K562 (cell line): Measurements from ENCODE around the gene LAG3. TPM values are rescaled to one million over a fixed set of nuclear protein-coding genes. Genes with fewer than 3 reads are reported as not detected.
A peak's percentile ranks its signal among the peaks of the same experiment; 100 is the strongest.

ENCODE experiments used
- ASH1L ChIP-seq: fragments of 450-650 bp; IDR thresholded peaks from 2 replicates; pipeline ENCODE4 v1.6.1; 2018; ENCODE audit warnings: borderline replicate concordance, mild to moderate bottlenecking, low read depth; ENCODE audit not compliant: partially characterized antibody
- BACH1 ChIP-seq: fragments of 200-800 bp; sonication (Bioruptor generic); IDR thresholded peaks from 2 replicates; pipeline ENCODE4 v1.6.1; 2016; ENCODE audit warnings: missing genetic modification characterization, missing compliant biosample characterization
- ELK3 ChIP-seq: fragments of 450-650 bp; formaldehyde crosslinking; IDR thresholded peaks from 2 replicates; pipeline ENCODE4 v1.4.0; 2020; ENCODE audit warnings: mild to moderate bottlenecking
- HMG20A ChIP-seq: fragments of 450-650 bp; formaldehyde crosslinking; conservative IDR thresholded peaks from 2 replicates; pipeline ENCODE4 v1.4.0; 2020; ENCODE audit warnings: mild to moderate bottlenecking, mixed read lengths
- ILF3 ChIP-seq: fragments of 450-650 bp; IDR thresholded peaks from 2 replicates; pipeline ENCODE4 v1.6.1; 2018; ENCODE audit warnings: antibody characterized with exemption, mild to moderate bottlenecking, moderate library complexity, borderline replicate concordance
- KAT8 ChIP-seq: fragments of 450-650 bp; IDR thresholded peaks from 2 replicates; pipeline ENCODE4 v1.6.1; 2016; ENCODE audit warnings: low read depth, mild to moderate bottlenecking
- KDM5B ChIP-seq: fragments of 200-600 bp; sonication (generic); IDR thresholded peaks from 2 replicates; pipeline ENCODE4 v1.6.1; 2012; ENCODE audit warnings: low read depth, mild to moderate bottlenecking, moderate library complexity, low read length, control low read depth, inconsistent platforms; ENCODE audit not compliant: insufficient replicate concordance
- MLX ChIP-seq, 2 experiments: fragments of 450-650 bp in 1 of 2; sonication (generic) in 1 of 2; formaldehyde crosslinking; conservative IDR thresholded peaks; 2 replicates each; pipeline versions ENCODE4 v1.4.0 to v1.8.1; 2020 to 2022; ENCODE audit warnings: mild to moderate bottlenecking in 1 of 2, missing genetic modification reagents in 1 of 2
- MXI1 ChIP-seq: IDR thresholded peaks from 2 replicates; pipeline ENCODE4 v1.6.1; 2011; ENCODE audit warnings: low read depth, mild to moderate bottlenecking, improper control_type of control experiment, low read length
- PKNOX1 ChIP-seq: fragments of 450-650 bp; IDR thresholded peaks from 2 replicates; pipeline ENCODE4 v1.6.1; 2016
- RBM22 ChIP-seq: fragments of 200-400 bp; formaldehyde crosslinking; IDR thresholded peaks from 2 replicates; pipeline ENCODE4 v1.6.1; 2018; ENCODE audit warnings: low read length, low read depth; ENCODE audit not compliant: poor library complexity, severe bottlenecking
- RHOXF2B ChIP-seq: fragments of 250-450 bp; sonication (Bioruptor Pico); conservative IDR thresholded peaks from 2 replicates; pipeline ENCODE4 v1.5.1; 2021
- STAG1 ChIP-seq: sonication (generic); formaldehyde crosslinking; IDR thresholded peaks from 2 replicates; pipeline ENCODE4 v1.5.0; 2020; ENCODE audit warnings: missing genetic modification reagents, borderline replicate concordance
- ZNF41 ChIP-seq: fragments of 250-450 bp; sonication (Bioruptor Pico); conservative IDR thresholded peaks from 2 replicates; pipeline ENCODE4 v1.4.0; 2020; ENCODE audit warnings: mild to moderate bottlenecking
- ZNF444 ChIP-seq: fragments of 250-450 bp; sonication (Bioruptor Pico); IDR thresholded peaks from 2 replicates; pipeline ENCODE4 v1.4.0; 2020; ENCODE audit warnings: mild to moderate bottlenecking, moderate library complexity
- ZNF583 ChIP-seq: fragments of 250-450 bp; sonication (Bioruptor Pico); IDR thresholded peaks from 2 replicates; pipeline ENCODE4 v1.4.0; 2020
- polyA plus RNA-seq, 8 experiments: library from polyadenylated mRNA; depleted of rRNA in 4 of 8; stranded (reverse) in 5 of 8; unstranded in 3 of 8; fragments of >200 nt; fragmentation: Nextera tagmentation in 2 of 8; fragmentation: Illumina TruSeq in 1 of 8; extraction: Ambion mirVana in 2 of 8; extraction: Trizol in 1 of 8; gene quantifications; 2 replicates each; pipeline versions ENCODE4 v1.2.1 to v1.2.3, GENCODE V29; 2011 to 2014; ENCODE audit warnings: inconsistent platforms in 1 of 8, missing spikeins in 1 of 8
- total RNA-seq, 7 experiments: library from RNA; depleted of rRNA in 6 of 7; stranded (reverse); fragments of >200 nt in 6 of 7; fragmentation: Illumina TruSeq in 2 of 7; extraction: Trizol in 2 of 7; gene quantifications; 2 replicates each; pipeline versions ENCODE4 v1.2.1 to v1.2.3, GENCODE V29; 2011 to 2021; ENCODE audit warnings: low replicate concordance in 1 of 7
- TF ChIP-seq, protein P1 (sequence below): sonication (generic); formaldehyde crosslinking; IDR thresholded peaks from 2 replicates; pipeline ENCODE4 v1.5.0; 2020; ENCODE audit warnings: missing genetic modification reagents
- TF ChIP-seq, protein P2 (sequence below): fragments of 450-650 bp; IDR thresholded peaks from 2 replicates; pipeline ENCODE4 v1.7.1; 2018; ENCODE audit warnings: mild to moderate bottlenecking, low read depth; ENCODE audit not compliant: partially characterized antibody
- TF ChIP-seq, protein P3 (sequence below): fragments of 450-650 bp; formaldehyde crosslinking; IDR thresholded peaks from 2 replicates; pipeline ENCODE4 v1.4.0; 2020; ENCODE audit warnings: mild to moderate bottlenecking, mixed read lengths

Gene LAG3
- total and polyA plus RNA-seq, 9 of the 15 experiments (the other 6 are each of a cell fraction or from before 2014, with no cell fraction given) = 0.07 to 0.66 (median 0.09) TPM; not detected in 1

DNA sequence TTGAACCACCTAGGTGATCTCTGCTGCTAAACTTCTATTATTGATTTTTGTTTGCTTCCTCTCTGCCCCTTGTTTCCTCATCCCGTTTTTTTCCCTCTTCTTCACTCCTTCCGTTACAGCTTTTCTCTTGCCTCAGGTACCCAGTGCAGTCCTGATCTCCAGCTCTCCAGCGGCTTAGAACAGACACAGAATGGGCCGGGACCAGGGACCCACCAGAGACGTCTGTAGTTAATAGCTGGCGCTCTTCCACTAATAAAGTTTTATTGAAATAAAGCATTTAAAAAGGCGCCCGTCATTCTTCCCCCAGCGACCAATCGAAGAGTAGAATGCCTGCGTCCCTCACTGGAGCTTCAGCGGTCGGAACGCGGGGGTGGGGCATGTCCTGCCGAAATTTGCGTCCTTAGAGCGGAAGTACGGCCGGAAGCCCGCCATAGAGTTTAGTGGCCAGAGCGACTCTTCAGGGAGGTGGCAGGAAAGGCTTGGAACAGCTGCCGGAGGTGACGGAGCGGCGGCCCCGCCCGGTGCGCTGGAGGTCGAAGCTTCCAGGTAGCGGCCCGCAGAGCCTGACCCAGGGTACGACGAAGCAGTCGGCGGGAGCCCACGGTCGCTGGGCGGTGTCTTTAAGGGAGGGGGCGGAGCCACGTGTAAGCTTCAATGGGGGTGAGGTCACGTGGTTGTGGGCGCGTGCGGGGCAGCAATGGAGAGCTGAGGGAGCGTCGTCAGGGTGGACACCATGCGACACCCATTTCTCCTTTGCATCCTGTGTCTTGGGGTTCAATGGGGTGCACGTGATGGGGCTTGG, 48.5 kb upstream of the LAG3 start, which contains the start of gene COPS7A (continued):
- no peak for TF ChIP-seq RBM22
- TF ChIP-seq, protein P1, sequence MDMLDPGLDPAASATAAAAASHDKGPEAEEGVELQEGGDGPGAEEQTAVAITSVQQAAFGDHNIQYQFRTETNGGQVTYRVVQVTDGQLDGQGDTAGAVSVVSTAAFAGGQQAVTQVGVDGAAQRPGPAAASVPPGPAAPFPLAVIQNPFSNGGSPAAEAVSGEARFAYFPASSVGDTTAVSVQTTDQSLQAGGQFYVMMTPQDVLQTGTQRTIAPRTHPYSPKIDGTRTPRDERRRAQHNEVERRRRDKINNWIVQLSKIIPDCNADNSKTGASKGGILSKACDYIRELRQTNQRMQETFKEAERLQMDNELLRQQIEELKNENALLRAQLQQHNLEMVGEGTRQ (CRISPR knock-in tag) = peak; percentile 91
- no peak for TF ChIP-seq ASH1L
- TF ChIP-seq KDM5B = peak; percentile 70
- peak; percentile 98 for TF ChIP-seq PKNOX1
- TF ChIP-seq MLX (CRISPR knock-in tag; conservative IDR thresholded peaks at IDR 0.05) = no peak
- TF ChIP-seq RHOXF2B = no peak
- TF ChIP-seq, protein P2, sequence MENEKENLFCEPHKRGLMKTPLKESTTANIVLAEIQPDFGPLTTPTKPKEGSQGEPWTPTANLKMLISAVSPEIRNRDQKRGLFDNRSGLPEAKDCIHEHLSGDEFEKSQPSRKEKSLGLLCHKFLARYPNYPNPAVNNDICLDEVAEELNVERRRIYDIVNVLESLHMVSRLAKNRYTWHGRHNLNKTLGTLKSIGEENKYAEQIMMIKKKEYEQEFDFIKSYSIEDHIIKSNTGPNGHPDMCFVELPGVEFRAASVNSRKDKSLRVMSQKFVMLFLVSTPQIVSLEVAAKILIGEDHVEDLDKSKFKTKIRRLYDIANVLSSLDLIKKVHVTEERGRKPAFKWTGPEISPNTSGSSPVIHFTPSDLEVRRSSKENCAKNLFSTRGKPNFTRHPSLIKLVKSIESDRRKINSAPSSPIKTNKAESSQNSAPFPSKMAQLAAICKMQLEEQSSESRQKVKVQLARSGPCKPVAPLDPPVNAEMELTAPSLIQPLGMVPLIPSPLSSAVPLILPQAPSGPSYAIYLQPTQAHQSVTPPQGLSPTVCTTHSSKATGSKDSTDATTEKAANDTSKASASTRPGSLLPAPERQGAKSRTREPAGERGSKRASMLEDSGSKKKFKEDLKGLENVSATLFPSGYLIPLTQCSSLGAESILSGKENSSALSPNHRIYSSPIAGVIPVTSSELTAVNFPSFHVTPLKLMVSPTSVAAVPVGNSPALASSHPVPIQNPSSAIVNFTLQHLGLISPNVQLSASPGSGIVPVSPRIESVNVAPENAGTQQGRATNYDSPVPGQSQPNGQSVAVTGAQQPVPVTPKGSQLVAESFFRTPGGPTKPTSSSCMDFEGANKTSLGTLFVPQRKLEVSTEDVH = peak; percentile 88
- 0 out of 2 replicates have a peak, but pooled peaks have one; percentile 25 for TF ChIP-seq STAG1
- no peak for TF ChIP-seq ELK3
- no peak for TF ChIP-seq HMG20A (CRISPR knock-in tag)
- no peak for TF ChIP-seq KAT8
- peak; percentile 58 for TF ChIP-seq MXI1
- TF ChIP-seq BACH1 = no peak
- TF ChIP-seq, protein P3, sequence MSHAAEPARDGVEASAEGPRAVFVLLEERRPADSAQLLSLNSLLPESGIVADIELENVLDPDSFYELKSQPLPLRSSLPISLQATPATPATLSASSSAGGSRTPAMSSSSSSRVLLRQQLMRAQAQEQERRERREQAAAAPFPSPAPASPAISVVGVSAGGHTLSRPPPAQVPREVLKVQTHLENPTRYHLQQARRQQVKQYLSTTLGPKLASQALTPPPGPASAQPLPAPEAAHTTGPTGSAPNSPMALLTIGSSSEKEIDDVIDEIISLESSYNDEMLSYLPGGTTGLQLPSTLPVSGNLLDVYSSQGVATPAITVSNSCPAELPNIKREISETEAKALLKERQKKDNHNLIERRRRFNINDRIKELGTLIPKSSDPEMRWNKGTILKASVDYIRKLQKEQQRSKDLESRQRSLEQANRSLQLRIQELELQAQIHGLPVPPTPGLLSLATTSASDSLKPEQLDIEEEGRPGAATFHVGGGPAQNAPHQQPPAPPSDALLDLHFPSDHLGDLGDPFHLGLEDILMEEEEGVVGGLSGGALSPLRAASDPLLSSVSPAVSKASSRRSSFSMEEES (CRISPR knock-in tag) = peak; percentile 98
- no peak for TF ChIP-seq ZNF583 (CRISPR knock-in tag)
- no peak for TF ChIP-seq ILF3
- no peak for TF ChIP-seq ZNF444 (CRISPR knock-in tag)
- TF ChIP-seq ZNF41 (CRISPR knock-in tag) = no peak
